Measurements from ENCODE around the gene JAZF1. TPM values are rescaled to one million over a fixed set of nuclear protein-coding genes. Genes with fewer than 3 reads are reported as not detected.

Gene JAZF1
- polyA plus RNA-seq, 1 experiment: 11.6 TPM

DNA sequence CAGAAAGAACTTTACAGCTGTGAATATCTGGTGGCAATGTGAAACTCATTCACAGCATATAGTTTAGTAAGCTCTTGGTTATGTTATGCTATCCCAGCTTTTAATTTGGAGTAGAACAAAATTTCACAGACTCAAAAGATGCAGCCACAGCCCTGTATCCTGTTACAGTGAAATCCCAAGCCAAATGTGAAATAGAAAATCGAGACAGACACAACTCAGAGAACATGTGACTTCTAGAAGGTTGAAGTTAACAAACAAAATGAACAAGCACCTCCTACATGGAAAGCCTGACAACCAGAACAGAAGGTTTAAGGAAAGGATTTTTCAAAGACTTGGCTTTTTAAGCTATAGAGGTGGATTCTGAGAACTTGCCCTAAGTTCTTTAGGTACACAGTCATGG, 39.6 kb downstream of the JAZF1 start:
- POLR2A ChIA-PET: no interaction called here
- H3K4me3 ChIP-seq (ENCODE audit: low read depth, low read length): no peak overlapping the region
- no peaks in the 10 kb centered on the region for H3K27me3 ChIP-seq (ENCODE audit: control insufficient read depth, insufficient read depth, low read length)
- DNase-seq (ENCODE audit: low read depth): no peak
- no peak for TF ChIP-seq CTCF (IDR thresholded peaks at IDR 0.05; ENCODE audit: insufficient read depth, low read depth, low read length)
- H3K36me3 ChIP-seq (ENCODE audit: control insufficient read depth, insufficient read depth, low read length): 0 out of 2 replicates have a peak, but pooled peaks cover 2% of the 10 kb centered on the region
- CTCF ChIA-PET: no interaction called here

- no peak for TF ChIP-seq CTCF (IDR thresholded peaks at IDR 0.05; ENCODE audit: insufficient read depth, low read depth, low read length)
- CTCF ChIA-PET: no interaction called here
- POLR2A ChIA-PET: no interaction called here
- no peaks in the 10 kb centered on the region for H3K36me3 ChIP-seq (ENCODE audit: control insufficient read depth, insufficient read depth, low read length)
- H3K4me3 ChIP-seq (ENCODE audit: low read depth, low read length): no peak overlapping the region
- DNase-seq (ENCODE audit: low read depth): no peak
- H3K27me3 ChIP-seq (ENCODE audit: control insufficient read depth, insufficient read depth, low read length): no peaks in the 10 kb centered on the region
Observed at GRCh38 chr7:28138837-28139236, 41.8 kb downstream of the JAZF1 start.

GRCh38 chr7:28137463-28137862, 43.1 kb downstream of the JAZF1 start:
- POLR2A ChIA-PET: no interaction called here
- no peak for DNase-seq (ENCODE audit: low read depth)
- H3K27me3 ChIP-seq (ENCODE audit: control insufficient read depth, insufficient read depth, low read length): no peaks in the 10 kb centered on the region
- TF ChIP-seq CTCF (IDR thresholded peaks at IDR 0.05; ENCODE audit: insufficient read depth, low read depth, low read length): no peak
- CTCF ChIA-PET: no interaction called here
- H3K36me3 ChIP-seq (ENCODE audit: control insufficient read depth, insufficient read depth, low read length): no peaks in the 10 kb centered on the region
- H3K4me3 ChIP-seq (ENCODE audit: low read depth, low read length): no peak overlapping the region

- POLR2A ChIA-PET: no interaction called here
- DNase-seq (ENCODE audit: low read depth): no peak
- Histone ChIP-seq H3K4me3 (ENCODE audit: low read depth, low read length) (no peak overlapping the region), H3K27me3 (ENCODE audit: control insufficient read depth, insufficient read depth, low read length) (no peaks in the 10 kb centered on the region), H3K36me3 (ENCODE audit: control insufficient read depth, insufficient read depth, low read length) (no peaks in the 10 kb centered on the region)
- TF ChIP-seq CTCF (IDR thresholded peaks at IDR 0.05; ENCODE audit: insufficient read depth, low read depth, low read length): no peak
- CTCF ChIA-PET: no interaction called here
Observed at GRCh38 chr7:28136885-28137284, 43.7 kb downstream of the JAZF1 start.

- Histone ChIP-seq H3K36me3 (ENCODE audit: control insufficient read depth, insufficient read depth, low read length) (no peaks in the 10 kb centered on the region), H3K27me3 (ENCODE audit: control insufficient read depth, insufficient read depth, low read length) (no peaks in the 10 kb centered on the region), H3K4me3 (ENCODE audit: low read depth, low read length) (no peak overlapping the region)
- DNase-seq (ENCODE audit: low read depth): no peak
- ChIA-PET POLR2A (no interaction called here), CTCF (no interaction called here)
- no peak for TF ChIP-seq CTCF (IDR thresholded peaks at IDR 0.05; ENCODE audit: insufficient read depth, low read depth, low read length)
Observed at GRCh38 chr7:28136420-28136819, 44.2 kb downstream of the JAZF1 start.

All from BJ (cell line).